ENCODE results near the gene TPRKB.

- TF ChIP-seq POLR2A (IDR thresholded peaks at IDR 0.05), result no peak
- no peak for TF ChIP-seq CTCF (IDR thresholded peaks at IDR 0.05)
These were observed 37.0 kb downstream of the TPRKB start for GRCh38 chr2:73700131-73700611.

Data from gastroesophageal sphincter (tissue), 3 donors.